Astrocyte (in vitro differentiated cells and primary cell): ENCODE results near the gene KRT12.

Source experiments
- CTCF ChIP-seq: IDR thresholded peaks from 2 replicates; pipeline ENCODE4 v1.5.1; 2011; ENCODE audit warnings: low read depth, mild to moderate bottlenecking, inconsistent platforms, low read length, moderate library complexity; ENCODE audit not compliant: insufficient read depth
- EZH2 ChIP-seq: IDR thresholded peaks from 2 replicates; pipeline ENCODE4 v1.6.1; 2012; ENCODE audit warnings: mild to moderate bottlenecking, low read length, inconsistent platforms; ENCODE audit not compliant: insufficient read depth

GRCh38 chr17:40915199-40915661 is 48.2 kb upstream of the KRT12 start:
- TF ChIP-seq CTCF (no peak), EZH2 (no peak)
